Sigmoid colon (tissue), 7 donors: ENCODE data around the gene ANKRD2. TPM values are rescaled to one million over a fixed set of nuclear protein-coding genes. Genes with fewer than 3 reads are reported as not detected.

Experiments
- DNase-seq: peaks from one replicate; pipeline ENCODE4 v3.0.0-alpha.2; 2019
- H3K27ac ChIP-seq, 4 donors: fragments of 200-600 bp; sonication (generic); one replicate each; pipeline ENCODE4 v1.5.1; 2016 to 2019; ENCODE audit warnings: mild to moderate bottlenecking in 1 of 4
- H3K27me3 ChIP-seq, 3 donors: fragments of 200-600 bp; sonication (generic); one replicate each; pipeline ENCODE4 v1.5.1; 2019; ENCODE audit warnings: mild to moderate bottlenecking in 1 of 3
- H3K36me3 ChIP-seq, 4 donors: fragments of 200-600 bp; sonication (generic); one replicate each; pipeline ENCODE4 v1.5.1; 2016 to 2019
- H3K4me1 ChIP-seq, 4 donors: fragments of 200-600 bp; sonication (generic); one replicate each; pipeline ENCODE4 v1.5.1; 2017 to 2019
- H3K4me3 ChIP-seq, 4 donors: fragments of 200-600 bp; sonication (generic); one replicate each; pipeline ENCODE4 v1.5.1; 2017 to 2019; ENCODE audit warnings: mild to moderate bottlenecking in 2 of 4, moderate library complexity in 1 of 4
- H3K9me3 ChIP-seq, 4 donors: fragments of 200-600 bp in 3 of 4; sonication (generic) in 3 of 4; one replicate each; pipeline versions ENCODE4 v1.5.1 to v1.6.1; 2013 to 2019
- CTCF ChIP-seq, 4 experiments: fragments of 450-650 bp in 3 of 4; fragments of 200-600 bp in 1 of 4; IDR thresholded peaks; one replicate each; pipeline ENCODE4 v1.5.1; 2016 to 2019; ENCODE audit warnings: antibody characterized with exemption in 4 of 4, mild to moderate bottlenecking in 3 of 4, moderate library complexity in 2 of 4
- EP300 ChIP-seq, 4 donors: sonication (generic); formaldehyde crosslinking; IDR thresholded peaks; one replicate each; pipeline ENCODE4 v1.6.1; 2017; ENCODE audit warnings: antibody characterized with exemption in 4 of 4
- POLR2A ChIP-seq, 2 donors: fragments of 450-650 bp; IDR thresholded peaks; one replicate each; pipeline ENCODE4 v1.6.1; 2016; ENCODE audit warnings: antibody characterized with exemption in 2 of 2, mild to moderate bottlenecking in 2 of 2, moderate library complexity in 2 of 2
- POLR2AphosphoS5 ChIP-seq, 4 donors: sonication (generic); formaldehyde crosslinking; IDR thresholded peaks; one replicate each; pipeline ENCODE4 v1.6.1; 2017; ENCODE audit warnings: antibody characterized with exemption in 4 of 4
- WGBS, 2 donors: extraction: QIAGEN DNeasy Blood & Tissue Kit; methylation state at CpG; one replicate each; pipeline ENCODE4 v1.1.7; 2013; 5-methylcytosine and 5-hydroxymethylcytosine counted together
- intact Hi-C: fragments of 100-400 bp; cut with DNase I; formaldehyde crosslinking; loops from one replicate; pipeline ENCODE4 v1.15.1; 2023
- polyA plus RNA-seq, 3 donors: library from polyadenylated mRNA; stranded (reverse); fragments of 200-250 nt; gene quantifications; one replicate each; pipeline ENCODE4 v1.2.3, GENCODE V29; 2013
- total RNA-seq, 4 donors: library from RNA; depleted of rRNA; stranded (reverse); fragments of >200 nt; gene quantifications; one replicate each; pipeline ENCODE4 v1.1.0, GENCODE V29; 2016
- donor health status: healthy with polysubstance abuse.
- donor health status: Bipolar disorder and iron deficiency.
- donor health status: healthy.

The ANKRD2 gene
- total and polyA plus RNA-seq, 7 donors = 0.31 to 1.2 (median 0.49) TPM; not detected in 4

- intact Hi-C loops = no loop called here
- H3K4me1 ChIP-seq = peaks cover 0 to 35% (median 24%) of the 10 kb centered on the region in 4 donors
- WGBS, 2 donors = 79 to 87% methylated on average over 4 of the region's 4 CpGs
- no peaks in the 10 kb centered on the region for H3K36me3 ChIP-seq
- no peak for DNase-seq
- H3K4me3 ChIP-seq = no peak overlapping the region
- TF ChIP-seq POLR2AphosphoS5 (IDR thresholded peaks at IDR 0.05) = no peak
- no peak for TF ChIP-seq POLR2A (IDR thresholded peaks at IDR 0.05)
- TF ChIP-seq CTCF (IDR thresholded peaks at IDR 0.05) = no peak
- no peaks in the 10 kb centered on the region for H3K27me3 ChIP-seq
- H3K9me3 ChIP-seq = no peaks in the 10 kb centered on the region
- H3K27ac ChIP-seq = no peak overlapping the region
Measured at GRCh38 chr10:97547271-97547600, 25.3 kb upstream of the ANKRD2 start.

GRCh38 chr10:97547962-97548361, 24.6 kb upstream of the ANKRD2 start:
- H3K27ac ChIP-seq = no peak overlapping the region
- TF ChIP-seq POLR2AphosphoS5 (IDR thresholded peaks at IDR 0.05) (no peak), EP300 (IDR thresholded peaks at IDR 0.05) (no peak), CTCF (IDR thresholded peaks at IDR 0.05) (no peak), POLR2A (IDR thresholded peaks at IDR 0.05) (no peak)
- H3K9me3 ChIP-seq = no peaks in the 10 kb centered on the region
- H3K4me1 ChIP-seq = peaks cover 0 to 28% (median 17%) of the 10 kb centered on the region in 4 donors
- no peak overlapping the region for H3K4me3 ChIP-seq
- 73 to 78% methylated on average over 4 of the region's 4 CpGs for WGBS, 2 donors
- H3K27me3 ChIP-seq = no peaks in the 10 kb centered on the region
- intact Hi-C loops = no loop called here
- no peak for DNase-seq
- H3K36me3 ChIP-seq = no peaks in the 10 kb centered on the region

- no peak for DNase-seq
- Histone ChIP-seq H3K27me3 (no peaks in the 10 kb centered on the region), H3K27ac (peak overlapping the region in 2 of 4 donors; percentile 52 to 60), H3K36me3 (no peaks in the 10 kb centered on the region), H3K4me1 (peaks cover 0 to 26% (median 15%) of the 10 kb centered on the region in 4 donors), H3K9me3 (no peaks in the 10 kb centered on the region), H3K4me3 (no peak overlapping the region)
- intact Hi-C loops = no loop called here
- no peak for TF ChIP-seq EP300 (IDR thresholded peaks at IDR 0.05)
- no peak for TF ChIP-seq POLR2A (IDR thresholded peaks at IDR 0.05)
- no peak for TF ChIP-seq POLR2AphosphoS5 (IDR thresholded peaks at IDR 0.05)
- TF ChIP-seq CTCF (IDR thresholded peaks at IDR 0.05) = no peak
- 90 to 91% methylated on average over 13 of the region's 13 CpGs for WGBS, 2 donors
Measured at GRCh38 chr10:97548828-97549455, 23.6 kb upstream of the ANKRD2 start.

- no peak for TF ChIP-seq POLR2AphosphoS5 (IDR thresholded peaks at IDR 0.05)
- no peak for TF ChIP-seq EP300 (IDR thresholded peaks at IDR 0.05)
- no peak for TF ChIP-seq POLR2A (IDR thresholded peaks at IDR 0.05)
- no peak for TF ChIP-seq CTCF (IDR thresholded peaks at IDR 0.05)
- no peaks in the 10 kb centered on the region for H3K9me3 ChIP-seq
- H3K27me3 ChIP-seq = no peaks in the 10 kb centered on the region
- no peaks in the 10 kb centered on the region for H3K36me3 ChIP-seq
- intact Hi-C loops = loop anchor here (5.0 kb wide), 1 partner anchor 147 kb away; the partner anchor contains the start of gene RRP12
- WGBS, 2 donors = 72 to 74% methylated on average over 13 of the region's 13 CpGs
- peak overlapping the region; percentile 27 to 60 (median 42) for H3K27ac ChIP-seq
- peaks cover 0 to 26% (median 16%) of the 10 kb centered on the region in 4 donors for H3K4me1 ChIP-seq
- no peak for DNase-seq
- H3K4me3 ChIP-seq = no peak overlapping the region
Measured at GRCh38 chr10:97549587-97550322, 22.8 kb upstream of the ANKRD2 start.
